Raji (cell line): ENCODE measurements around the gene LTB4R2.

ENCODE experiments used
- POLR2A ChIP-seq: IDR thresholded peaks from 2 replicates; pipeline ENCODE4 v1.6.1; 2011; ENCODE audit warnings: low read depth, low read length, control low read depth; ENCODE audit not compliant: insufficient read depth

LTB4R2 gene

GRCh38 chr14:24307156-24307574 lies 2.8 kb upstream of the LTB4R2 start:
- TF ChIP-seq POLR2A, result no peak

GRCh38 chr14:24307575-24308341 lies 2.2 kb upstream of the LTB4R2 start, which contains the start of gene CIDEB:
Gene CIDEB (minus strand): TSS chr14:24307977. CDS start chr14:24307858, 119 bp downstream.
- TF ChIP-seq POLR2A, result no peak

- no peak for TF ChIP-seq POLR2A
Observed at GRCh38 chr14:24308342-24309124, 1.4 kb upstream of the LTB4R2 start.

- TF ChIP-seq POLR2A, result no peak
Observed at GRCh38 chr14:24310265-24310645, 315 bp downstream of the LTB4R2 start.

- no peak for TF ChIP-seq POLR2A
Observed at GRCh38 chr14:24310646-24311604, 985 bp downstream of the LTB4R2 start, which contains the start of gene LTB4R. Gene LTB4R (plus strand): TSS chr14:24311502. CDS start chr14:24315652, 4,150 bp downstream.

- no peak for TF ChIP-seq POLR2A
Observed at GRCh38 chr14:24311837-24312615, 2.1 kb downstream of the LTB4R2 start.

- no peak for TF ChIP-seq POLR2A
Observed at GRCh38 chr14:24312736-24313507, 3.0 kb downstream of the LTB4R2 start.

- TF ChIP-seq POLR2A, result no peak
Observed at GRCh38 chr14:24313913-24314312, 4.0 kb downstream of the LTB4R2 start.

GRCh38 chr14:24314377-24315193 lies 4.6 kb downstream of the LTB4R2 start:
- no peak for TF ChIP-seq POLR2A

GRCh38 chr14:24315243-24315806 lies 5.4 kb downstream of the LTB4R2 start:
- no peak for TF ChIP-seq POLR2A

- no peak for TF ChIP-seq POLR2A
Observed at GRCh38 chr14:24315807-24316596, 6.1 kb downstream of the LTB4R2 start.

- TF ChIP-seq POLR2A, result no peak
Observed at GRCh38 chr14:24316597-24316950, 6.6 kb downstream of the LTB4R2 start.
